HG03342 (cell line): Measurements from ENCODE around the gene ZDHHC22.
A peak's percentile ranks its signal among the peaks of the same experiment; 100 is the strongest.

Experiments
- ATAC-seq: cut with Tn5 transposase; IDR thresholded peaks from one replicate; pipeline ENCODE4 v1.9.1; 2021; ENCODE audit warnings: mild to moderate bottlenecking, moderate library complexity; ENCODE audit not compliant: unreplicated experiment

The ZDHHC22 gene

DNA sequence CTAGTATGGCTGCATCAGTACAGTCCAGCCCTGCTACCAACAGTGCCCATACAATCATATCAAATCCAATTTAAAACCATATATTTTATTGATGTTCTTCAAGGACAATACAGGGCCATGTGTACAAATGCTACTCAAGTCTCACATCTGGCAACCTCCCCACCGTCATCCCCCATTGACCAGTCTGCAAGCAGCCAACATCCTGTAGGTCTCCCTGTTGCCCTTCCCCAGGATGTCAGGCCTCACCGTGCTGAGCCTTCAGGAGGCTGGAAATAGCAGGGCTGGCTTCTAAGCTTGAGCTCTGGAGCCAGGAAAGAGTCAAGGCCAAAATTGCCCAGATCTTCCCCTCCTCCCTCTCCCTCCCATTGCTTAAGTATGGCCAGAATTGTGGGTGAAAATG lies 10.4 kb downstream of the ZDHHC22 start:
- no peak for ATAC-seq

DNA sequence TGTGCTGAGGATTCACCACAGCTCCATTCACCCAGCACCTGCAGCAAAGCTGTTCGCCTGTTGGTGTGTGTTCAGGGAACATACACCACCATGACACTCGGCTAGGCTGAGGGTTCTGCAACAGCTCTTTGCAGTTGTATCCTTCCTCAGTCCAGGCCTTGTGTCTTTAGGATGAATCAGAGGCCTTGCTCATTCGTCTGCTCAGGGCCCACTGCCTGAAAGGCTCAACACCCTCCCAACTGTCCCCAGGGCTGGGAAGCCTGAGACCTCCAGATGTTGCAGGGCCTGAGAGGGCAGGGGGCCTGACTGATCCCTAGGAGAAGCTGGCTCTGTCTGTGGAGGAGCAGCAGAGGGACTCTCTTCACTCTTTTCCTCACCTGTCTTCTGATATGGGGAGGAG lies 11.2 kb downstream of the ZDHHC22 start:
- no peak for ATAC-seq

DNA sequence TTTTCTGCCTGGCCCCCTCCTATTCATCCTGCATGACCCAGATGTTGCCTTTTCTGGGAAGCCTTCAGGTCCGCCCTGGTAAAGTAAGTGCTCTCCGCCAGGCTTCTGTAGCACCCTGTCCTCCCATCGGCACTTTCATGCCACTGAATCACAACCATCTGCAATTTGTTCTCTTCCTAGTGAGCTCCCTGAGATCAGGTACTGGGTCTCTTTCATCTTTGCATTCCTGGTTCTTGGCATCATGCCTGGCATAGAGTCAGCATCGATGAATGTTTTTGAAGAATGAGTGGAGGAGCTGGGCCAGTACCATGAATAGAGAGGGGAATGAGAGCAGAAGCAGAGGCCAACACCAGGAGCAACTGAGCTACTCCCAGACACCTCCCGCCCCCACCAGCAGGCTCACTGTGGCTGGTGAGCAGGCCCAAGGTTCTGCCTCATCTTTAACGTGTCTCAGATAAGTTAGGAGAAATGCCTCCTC lies 13.1 kb downstream of the ZDHHC22 start:
- no peak for ATAC-seq

DNA sequence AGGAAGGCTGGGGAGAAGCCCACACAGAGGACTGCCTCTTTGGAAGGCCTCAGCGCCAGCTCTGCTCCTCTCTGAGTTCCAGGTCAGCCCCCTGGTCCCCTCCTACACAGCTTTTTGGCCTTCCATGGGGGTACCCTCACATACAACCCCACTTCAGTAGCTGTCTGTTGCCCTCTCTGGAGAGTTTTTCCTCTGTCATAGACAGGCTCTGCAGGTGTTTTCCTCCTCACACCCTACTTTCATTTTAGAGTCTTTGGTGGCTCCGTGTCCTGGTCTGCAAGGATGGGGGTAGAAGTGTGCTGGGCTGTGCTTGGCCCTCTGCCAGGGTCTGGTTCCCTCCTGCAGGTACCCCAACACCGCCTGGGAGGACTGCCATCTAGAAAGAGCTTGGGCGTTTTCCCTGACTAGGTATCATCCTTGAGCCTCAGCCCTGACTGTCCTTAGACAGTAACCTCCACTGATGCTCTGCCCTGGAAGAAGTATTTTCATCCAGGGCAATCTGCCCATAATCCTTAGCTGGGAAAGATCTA lies 15.1 kb downstream of the ZDHHC22 start:
- ATAC-seq = no peak

DNA sequence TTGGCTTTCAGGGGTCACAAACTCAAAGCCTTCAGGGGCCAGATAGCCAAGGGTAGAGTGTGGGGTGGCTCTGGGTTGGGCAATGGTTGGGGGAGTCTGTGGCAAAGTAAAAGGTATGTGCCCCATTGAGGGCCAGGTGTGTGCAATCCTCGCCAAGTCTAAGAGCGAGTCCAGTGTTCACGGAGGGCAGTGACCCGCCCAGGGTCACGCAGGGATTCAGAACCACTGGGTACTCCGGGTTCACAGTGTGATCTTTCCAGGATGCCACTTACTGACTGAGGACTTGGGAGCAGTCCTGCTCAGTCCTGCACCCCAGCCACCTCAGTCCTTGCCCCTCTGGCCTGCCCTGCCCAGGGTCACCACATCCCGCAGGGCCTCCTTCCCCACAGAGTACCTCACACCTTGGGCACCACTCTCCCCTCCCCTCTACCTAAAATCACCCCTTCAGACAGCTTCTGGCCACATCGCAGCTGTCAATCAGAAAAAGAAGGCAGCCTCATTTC lies 15.7 kb downstream of the ZDHHC22 start:
- ATAC-seq = no peak

DNA sequence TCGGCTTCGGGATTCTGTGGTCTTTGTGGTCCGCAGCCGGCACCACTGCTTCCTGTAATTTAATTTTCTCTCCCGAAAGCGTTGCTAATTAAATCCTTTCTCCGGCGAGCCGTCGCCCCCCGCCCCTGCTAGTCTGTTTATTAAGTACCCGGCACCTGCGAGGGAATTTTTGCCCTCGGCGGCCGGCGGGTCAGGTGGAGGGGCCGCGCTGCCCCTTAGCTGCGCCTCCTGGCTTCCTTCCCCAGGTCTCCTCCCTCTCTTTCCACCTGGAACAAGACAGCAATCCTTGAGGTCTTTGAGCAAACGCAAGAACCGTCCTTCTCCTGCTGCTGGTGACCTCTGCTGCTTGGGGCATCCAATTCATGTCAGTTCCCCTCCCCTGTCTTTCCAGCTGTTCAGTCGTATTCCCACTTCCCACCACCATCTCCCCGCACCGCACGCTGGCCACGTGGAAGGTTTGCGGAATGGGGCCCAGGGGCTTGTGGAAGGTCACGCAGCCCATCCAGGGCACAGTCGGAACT lies 16.2 kb downstream of the ZDHHC22 start:
- ATAC-seq = no peak

DNA sequence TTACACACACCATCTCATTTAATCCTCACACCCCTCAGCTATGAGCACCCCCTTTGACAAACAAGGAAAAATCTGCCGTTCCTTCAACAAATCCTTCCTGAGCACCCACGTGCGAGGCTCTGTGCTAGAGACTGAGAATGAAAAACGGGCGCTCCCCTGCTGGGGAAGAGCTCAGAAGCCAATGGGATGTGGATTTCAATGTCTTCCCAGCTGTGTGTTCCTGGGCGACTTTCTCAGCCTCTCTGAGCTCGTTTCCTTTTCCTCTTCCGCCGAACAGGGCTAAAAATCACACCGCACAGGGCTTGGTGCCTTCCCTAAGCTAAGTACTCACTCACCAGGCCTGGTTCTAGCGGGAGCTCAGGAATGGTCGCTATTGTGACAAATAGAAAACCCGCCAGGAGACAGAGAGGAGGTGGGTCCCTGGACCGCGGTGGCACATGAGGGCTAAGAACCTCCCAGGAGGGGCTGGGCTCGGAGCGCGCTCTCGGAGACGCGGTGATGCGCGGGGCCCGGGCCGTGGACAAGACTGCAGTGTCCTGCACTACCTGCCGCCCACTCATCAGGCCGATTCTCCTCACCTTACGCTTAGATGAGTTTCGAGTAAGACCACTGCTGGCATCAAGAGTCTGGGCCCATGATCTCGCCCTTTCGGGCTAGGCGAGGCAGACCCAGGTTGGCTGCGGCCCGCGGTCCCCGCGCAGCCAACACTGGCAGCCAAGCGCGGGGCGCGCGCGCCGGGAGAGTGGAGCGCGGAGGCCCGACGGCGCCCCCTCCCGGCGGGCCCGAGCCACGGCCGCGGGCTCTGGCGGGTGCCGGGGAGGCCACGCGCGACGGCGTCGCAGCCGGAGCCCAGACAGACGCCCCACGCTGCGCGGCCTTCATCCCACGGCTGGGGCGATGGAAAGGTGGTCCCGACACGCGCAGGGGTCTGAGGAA lies 17.0 kb downstream of the ZDHHC22 start:
- ATAC-seq = peak; percentile 27

DNA sequence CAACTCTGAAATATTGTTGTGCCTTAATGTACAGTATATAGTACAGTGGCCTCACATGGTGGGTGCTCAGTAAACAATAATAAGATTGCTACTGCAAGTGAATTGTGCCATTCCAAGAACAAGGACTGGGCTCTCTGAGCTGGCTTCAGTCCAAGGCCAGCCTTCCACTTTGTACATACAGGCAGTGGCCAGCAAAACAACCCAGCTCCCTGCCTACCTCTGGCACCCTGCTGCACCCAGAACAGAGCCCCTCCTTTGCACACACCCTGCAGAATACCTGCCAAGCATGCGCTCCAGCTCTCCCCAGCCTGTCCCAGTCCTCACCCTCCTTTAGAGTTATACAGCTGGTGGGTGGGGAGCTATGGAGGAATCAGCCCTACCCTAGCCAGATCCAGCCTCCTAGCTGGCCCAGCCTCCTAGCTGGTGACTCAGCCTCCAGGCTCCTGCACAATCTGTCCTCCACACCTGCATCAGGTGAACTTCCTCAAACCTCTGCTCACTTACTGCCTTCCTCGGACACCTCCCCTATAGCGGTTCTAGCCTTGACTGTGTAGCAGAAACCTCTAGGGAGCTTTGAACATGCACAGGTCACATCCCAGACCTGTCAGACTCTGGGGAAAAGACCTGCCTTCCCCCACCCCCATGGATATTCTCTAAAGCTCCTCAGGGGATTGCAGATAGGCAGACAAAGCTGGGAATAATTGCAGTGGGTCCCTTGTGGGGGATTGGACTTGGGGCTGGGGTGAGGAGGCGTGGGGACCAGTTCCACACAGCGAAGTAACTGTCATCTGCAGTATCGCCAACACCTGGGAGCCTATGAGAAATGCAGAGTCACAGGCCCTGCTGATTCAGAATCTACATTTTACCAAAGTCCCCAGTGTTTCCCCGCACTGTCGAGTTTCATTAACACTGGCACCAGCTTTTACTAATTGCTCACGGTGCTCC lies 17.9 kb downstream of the ZDHHC22 start:
- no peak for ATAC-seq

- no peak for ATAC-seq
Measured at GRCh38 chr14:77122526-77123125, 19.0 kb downstream of the ZDHHC22 start.

DNA sequence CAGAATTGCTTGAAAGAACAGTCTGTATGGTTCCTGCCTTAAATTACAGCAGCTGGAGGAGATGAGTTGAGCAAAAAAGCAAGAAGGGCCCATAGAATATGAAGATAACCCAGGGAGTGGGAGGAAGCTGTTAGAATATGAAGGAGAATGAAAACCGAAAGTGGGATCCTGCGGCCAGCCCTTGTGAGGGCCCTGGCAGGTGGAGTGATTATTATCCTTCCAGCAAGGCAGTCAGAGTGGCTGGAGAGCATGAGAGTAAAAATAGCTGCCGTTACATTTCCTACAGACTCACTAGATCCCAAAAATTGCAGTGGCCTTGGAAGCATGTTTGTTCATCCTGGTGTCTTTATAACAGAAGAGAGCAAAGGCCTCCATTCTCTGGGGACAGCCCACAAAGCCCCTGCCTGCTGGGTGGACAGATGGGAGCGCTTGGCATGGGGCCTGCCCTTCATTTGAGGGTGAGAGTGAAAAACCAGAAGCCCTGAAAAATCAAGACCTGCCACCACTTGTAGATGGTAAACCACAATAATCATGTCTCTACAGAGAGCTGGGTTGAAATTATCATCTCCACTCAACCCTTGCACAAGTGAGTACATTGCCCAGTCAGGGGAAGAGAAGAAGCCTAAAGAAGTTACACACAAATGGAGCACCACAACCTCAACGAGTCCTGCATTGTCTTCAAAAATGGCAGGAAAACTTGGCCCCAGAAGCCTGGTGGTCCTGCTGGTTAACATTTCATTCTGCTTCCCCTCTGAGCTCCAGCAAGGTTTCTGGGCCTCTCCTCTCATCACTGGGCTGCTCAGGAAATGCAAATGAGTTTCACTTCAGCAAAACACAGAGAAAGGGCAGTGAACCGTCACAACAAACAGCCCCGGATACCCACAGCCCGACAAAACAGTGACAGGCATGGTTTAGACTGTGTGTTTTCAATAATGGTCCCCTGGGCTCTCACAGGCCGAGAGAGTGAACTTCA lies 20.5 kb downstream of the ZDHHC22 start:
- peak; percentile 90 for ATAC-seq

GRCh38 chr14:77119851-77120250 lies 21.7 kb downstream of the ZDHHC22 start:
- no peak for ATAC-seq

GRCh38 chr14:77116172-77116817 lies 25.3 kb downstream of the ZDHHC22 start:
- ATAC-seq = no peak

DNA sequence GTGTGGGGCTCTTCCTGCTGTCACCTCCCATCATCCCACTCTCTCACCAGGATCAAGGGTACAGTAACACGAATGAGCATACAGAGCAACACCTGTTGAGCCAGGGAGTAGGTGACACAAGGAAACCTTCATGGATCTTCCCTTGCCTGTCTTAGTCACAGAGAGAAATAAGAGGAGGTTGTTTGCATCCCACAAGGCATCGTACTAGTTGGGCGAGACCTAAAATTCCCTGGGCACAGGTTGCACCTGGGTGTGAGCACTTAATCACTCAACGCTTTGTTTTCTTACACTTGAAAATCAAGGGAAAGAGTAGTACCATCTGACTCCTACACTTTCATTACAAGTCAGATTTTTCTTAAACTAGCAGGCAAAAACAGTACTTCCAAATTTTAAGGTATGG lies 27.0 kb downstream of the ZDHHC22 start:
- no peak for ATAC-seq

- no peak for ATAC-seq
Measured at GRCh38 chr14:77113644-77114043, 27.9 kb downstream of the ZDHHC22 start.

GRCh38 chr14:77111021-77111420 lies 30.6 kb downstream of the ZDHHC22 start:
- no peak for ATAC-seq

GRCh38 chr14:77110286-77110685 lies 31.3 kb downstream of the ZDHHC22 start:
- ATAC-seq = no peak

DNA sequence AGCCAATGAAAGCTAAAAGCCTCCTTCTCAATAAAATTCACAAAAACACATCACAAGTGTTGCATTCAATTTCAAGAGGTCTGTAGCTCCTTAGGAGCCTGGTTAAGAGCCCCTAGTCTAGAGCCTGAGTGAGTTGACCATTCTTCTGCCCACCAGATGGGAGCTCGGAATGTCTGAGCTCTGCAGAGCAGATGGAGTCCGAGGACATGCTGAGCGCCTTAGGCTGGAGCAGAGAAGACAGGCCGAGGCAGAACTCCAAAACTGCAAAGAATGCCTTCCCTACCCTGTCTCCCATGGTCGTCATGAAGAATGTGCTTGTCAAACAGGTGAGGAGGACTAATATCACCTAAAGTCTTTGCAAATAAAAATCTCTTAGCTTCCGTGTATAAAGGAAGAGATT lies 31.9 kb downstream of the ZDHHC22 start:
- no peak for ATAC-seq

- no peak for ATAC-seq
Measured at GRCh38 chr14:77108753-77109152, 32.8 kb downstream of the ZDHHC22 start.

DNA sequence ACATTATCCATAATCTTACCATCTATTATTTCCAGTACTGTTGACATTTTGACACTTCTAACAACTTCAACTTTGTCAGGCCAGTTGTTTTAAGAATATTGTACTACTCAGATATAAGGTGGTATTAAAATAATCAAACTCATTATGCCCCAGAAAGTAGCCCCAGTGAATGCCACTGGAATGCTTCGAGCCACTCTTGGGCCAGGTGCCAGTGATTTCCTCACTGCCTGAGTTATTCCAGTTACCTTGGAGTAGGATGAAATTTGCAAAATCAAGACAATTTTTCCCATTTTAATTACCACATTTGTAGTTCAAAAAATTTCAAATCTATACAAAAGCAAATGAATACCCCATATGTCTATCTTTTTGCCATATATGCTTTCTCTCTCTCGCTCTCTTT lies 34.4 kb downstream of the ZDHHC22 start:
- ATAC-seq = no peak
